ENCODE data around the gene ALKBH1.
"Not testable (repeated sequence)": the region's sequence is repeated elsewhere in the genome, so short reads cannot be mapped to it uniquely, and the experiment has no call there.

GRCh38 chr14:77661562-77661961, 46.3 kb downstream of the ALKBH1 start:
- TF ChIP-seq MEF2A (IDR thresholded peaks at IDR 0.05; ENCODE audit: control insufficient read depth, low read depth, low read length); CHD1 (IDR thresholded peaks at IDR 0.05; ENCODE audit: low read length); TCF7 (IDR thresholded peaks at IDR 0.05; ENCODE audit: borderline replicate concordance); KDM4B (IDR thresholded peaks at IDR 0.05; ENCODE audit: borderline replicate concordance in 2 of 2, low read depth in 1 of 2); GABPA (tag; conservative IDR thresholded peaks at IDR 0.05; ENCODE audit: low read depth); REST (IDR thresholded peaks at IDR 0.05; ENCODE audit: borderline replicate concordance); REST (CRISPR knock-in tag; IDR thresholded peaks at IDR 0.05; ENCODE audit: low read depth); ZFX (CRISPR knock-in tag; IDR thresholded peaks at IDR 0.05); ZC3H8 (IDR thresholded peaks at IDR 0.05); ZNF609 (CRISPR knock-in tag; IDR thresholded peaks at IDR 0.05; ENCODE audit: borderline replicate concordance); CHD2 (IDR thresholded peaks at IDR 0.05; ENCODE audit: low read depth, low read length); JUND (IDR thresholded peaks at IDR 0.05; ENCODE audit: borderline replicate concordance, low read depth, low read length); JUND (tag; IDR thresholded peaks at IDR 0.05; ENCODE audit: borderline replicate concordance, low read depth, low read length); MXI1 (IDR thresholded peaks at IDR 0.05; ENCODE audit: low read depth, low read length): not testable (repeated sequence)

Data from K562 (cell line).